C4-2B (cell line): ENCODE results near the gene KCNN2.

ENCODE experiments used
- ZFX ChIP-seq: fragments of 450-650 bp; IDR thresholded peaks from 2 replicates; pipeline ENCODE4 v1.6.1; 2017
- TF ChIP-seq, protein P1 (sequence below): fragments of 450-650 bp; conservative IDR thresholded peaks from 2 replicates; pipeline ENCODE4 v1.5.1; 2017; ENCODE audit warnings: mild to moderate bottlenecking

DNA sequence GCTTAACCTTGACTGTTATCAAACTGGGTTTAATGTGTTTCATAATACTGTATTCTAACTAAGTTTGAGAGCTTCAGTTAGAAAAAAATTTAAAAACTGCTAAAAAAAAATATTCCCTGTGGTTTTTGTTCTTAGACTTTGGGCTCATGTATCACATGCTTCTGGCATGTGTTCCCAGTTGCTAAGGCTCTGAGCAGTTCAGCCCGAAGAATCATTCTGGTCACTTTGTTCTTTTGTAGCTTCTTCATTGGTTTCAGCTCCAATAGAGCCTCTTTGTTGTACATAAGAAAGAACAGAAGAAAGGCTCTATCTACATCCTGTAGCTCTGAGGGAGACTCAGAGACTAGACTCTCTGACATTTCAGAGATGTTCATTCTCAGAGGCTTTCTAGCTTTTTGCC, 25.6 kb downstream of the KCNN2 start:
- TF ChIP-seq, protein P1, sequence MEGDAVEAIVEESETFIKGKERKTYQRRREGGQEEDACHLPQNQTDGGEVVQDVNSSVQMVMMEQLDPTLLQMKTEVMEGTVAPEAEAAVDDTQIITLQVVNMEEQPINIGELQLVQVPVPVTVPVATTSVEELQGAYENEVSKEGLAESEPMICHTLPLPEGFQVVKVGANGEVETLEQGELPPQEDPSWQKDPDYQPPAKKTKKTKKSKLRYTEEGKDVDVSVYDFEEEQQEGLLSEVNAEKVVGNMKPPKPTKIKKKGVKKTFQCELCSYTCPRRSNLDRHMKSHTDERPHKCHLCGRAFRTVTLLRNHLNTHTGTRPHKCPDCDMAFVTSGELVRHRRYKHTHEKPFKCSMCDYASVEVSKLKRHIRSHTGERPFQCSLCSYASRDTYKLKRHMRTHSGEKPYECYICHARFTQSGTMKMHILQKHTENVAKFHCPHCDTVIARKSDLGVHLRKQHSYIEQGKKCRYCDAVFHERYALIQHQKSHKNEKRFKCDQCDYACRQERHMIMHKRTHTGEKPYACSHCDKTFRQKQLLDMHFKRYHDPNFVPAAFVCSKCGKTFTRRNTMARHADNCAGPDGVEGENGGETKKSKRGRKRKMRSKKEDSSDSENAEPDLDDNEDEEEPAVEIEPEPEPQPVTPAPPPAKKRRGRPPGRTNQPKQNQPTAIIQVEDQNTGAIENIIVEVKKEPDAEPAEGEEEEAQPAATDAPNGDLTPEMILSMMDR: no peak
- TF ChIP-seq ZFX: no peak
